ENCODE results near the gene SEMA3A.

DNA sequence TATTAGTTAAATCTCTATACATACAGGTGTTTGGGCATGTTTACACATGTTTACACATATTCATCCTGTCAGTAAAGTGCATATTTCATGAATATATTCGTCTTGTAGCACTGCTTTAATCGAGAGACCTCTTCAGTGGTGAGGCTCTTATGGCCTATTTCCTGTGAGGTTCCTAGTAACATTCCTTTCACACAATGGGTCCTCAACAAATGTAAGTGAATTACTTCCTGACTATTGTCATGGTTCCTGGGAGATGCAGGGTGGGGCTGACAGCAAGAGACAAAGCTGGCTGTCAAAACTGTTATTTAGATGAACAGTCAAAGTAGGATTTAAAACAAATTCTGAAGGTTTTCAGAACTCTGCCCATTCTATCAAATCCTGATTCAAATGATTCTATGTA lies 12.4 kb upstream of the SEMA3A start:
- TF ChIP-seq, protein P1, sequence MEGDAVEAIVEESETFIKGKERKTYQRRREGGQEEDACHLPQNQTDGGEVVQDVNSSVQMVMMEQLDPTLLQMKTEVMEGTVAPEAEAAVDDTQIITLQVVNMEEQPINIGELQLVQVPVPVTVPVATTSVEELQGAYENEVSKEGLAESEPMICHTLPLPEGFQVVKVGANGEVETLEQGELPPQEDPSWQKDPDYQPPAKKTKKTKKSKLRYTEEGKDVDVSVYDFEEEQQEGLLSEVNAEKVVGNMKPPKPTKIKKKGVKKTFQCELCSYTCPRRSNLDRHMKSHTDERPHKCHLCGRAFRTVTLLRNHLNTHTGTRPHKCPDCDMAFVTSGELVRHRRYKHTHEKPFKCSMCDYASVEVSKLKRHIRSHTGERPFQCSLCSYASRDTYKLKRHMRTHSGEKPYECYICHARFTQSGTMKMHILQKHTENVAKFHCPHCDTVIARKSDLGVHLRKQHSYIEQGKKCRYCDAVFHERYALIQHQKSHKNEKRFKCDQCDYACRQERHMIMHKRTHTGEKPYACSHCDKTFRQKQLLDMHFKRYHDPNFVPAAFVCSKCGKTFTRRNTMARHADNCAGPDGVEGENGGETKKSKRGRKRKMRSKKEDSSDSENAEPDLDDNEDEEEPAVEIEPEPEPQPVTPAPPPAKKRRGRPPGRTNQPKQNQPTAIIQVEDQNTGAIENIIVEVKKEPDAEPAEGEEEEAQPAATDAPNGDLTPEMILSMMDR (IDR thresholded peaks at IDR 0.05) = no peak
- no peak for TF ChIP-seq POLR2A (IDR thresholded peaks at IDR 0.05)
